ENCODE data around the gene ADCK1.

The ADCK1 gene, protein sequence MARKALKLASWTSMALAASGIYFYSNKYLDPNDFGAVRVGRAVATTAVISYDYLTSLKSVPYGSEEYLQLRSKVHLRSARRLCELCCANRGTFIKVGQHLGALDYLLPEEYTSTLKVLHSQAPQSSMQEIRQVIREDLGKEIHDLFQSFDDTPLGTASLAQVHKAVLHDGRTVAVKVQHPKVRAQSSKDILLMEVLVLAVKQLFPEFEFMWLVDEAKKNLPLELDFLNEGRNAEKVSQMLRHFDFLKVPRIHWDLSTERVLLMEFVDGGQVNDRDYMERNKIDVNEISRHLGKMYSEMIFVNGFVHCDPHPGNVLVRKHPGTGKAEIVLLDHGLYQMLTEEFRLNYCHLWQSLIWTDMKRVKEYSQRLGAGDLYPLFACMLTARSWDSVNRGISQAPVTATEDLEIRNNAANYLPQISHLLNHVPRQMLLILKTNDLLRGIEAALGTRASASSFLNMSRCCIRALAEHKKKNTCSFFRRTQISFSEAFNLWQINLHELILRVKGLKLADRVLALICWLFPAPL

DNA sequence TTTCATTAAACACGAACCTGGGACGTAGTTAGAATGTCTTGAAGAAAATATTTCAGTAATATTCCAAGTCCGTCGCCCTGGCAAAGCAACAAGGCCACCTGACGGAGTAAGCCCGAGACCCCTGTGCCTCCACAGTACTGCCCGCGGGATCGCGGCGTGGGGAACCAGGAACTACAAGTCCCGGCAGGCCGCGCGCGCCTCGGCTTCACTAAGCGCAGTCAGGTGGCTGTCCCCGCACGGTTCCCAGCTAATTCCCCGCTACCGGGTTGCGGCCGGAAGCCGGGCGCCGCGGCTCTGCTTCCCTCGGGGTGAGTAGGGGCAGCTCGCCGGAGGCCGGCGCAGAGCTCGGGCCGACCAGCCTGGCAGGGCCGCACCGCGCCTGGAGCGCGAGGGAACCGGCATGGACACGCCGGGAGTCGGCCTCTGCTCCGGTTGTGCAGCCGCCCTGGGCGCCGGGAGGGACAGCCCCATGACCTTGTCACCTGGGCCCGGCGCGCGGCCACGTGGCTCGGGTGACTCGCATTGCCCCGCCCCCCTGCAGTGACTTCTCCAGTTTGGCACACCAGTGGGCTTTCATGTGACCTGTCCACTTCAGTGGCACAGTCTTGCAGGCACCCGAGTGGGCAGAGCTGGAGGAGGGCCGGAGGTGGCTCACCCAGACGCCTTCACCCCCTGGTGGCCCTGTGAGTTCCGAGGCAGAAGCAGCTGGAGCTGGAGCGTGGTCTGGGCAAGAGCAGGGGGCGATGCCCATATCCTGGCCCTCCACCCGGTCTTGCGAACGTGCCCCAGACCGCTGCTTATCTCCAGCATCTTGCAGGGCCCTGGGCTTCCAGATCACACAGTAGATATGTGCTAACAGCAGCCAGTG lies at the start of gene ADCK1:
TSS of gene ADCK1 (plus strand) at position 247 of the 868 bp plus-strand sequence. CDS start 18,870 bp downstream, outside the sequence.
- no peaks in the 10 kb centered on the region for H3K9me3 ChIP-seq
- TF ChIP-seq, protein P1, sequence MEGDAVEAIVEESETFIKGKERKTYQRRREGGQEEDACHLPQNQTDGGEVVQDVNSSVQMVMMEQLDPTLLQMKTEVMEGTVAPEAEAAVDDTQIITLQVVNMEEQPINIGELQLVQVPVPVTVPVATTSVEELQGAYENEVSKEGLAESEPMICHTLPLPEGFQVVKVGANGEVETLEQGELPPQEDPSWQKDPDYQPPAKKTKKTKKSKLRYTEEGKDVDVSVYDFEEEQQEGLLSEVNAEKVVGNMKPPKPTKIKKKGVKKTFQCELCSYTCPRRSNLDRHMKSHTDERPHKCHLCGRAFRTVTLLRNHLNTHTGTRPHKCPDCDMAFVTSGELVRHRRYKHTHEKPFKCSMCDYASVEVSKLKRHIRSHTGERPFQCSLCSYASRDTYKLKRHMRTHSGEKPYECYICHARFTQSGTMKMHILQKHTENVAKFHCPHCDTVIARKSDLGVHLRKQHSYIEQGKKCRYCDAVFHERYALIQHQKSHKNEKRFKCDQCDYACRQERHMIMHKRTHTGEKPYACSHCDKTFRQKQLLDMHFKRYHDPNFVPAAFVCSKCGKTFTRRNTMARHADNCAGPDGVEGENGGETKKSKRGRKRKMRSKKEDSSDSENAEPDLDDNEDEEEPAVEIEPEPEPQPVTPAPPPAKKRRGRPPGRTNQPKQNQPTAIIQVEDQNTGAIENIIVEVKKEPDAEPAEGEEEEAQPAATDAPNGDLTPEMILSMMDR (IDR thresholded peaks at IDR 0.05), result no peak

DNA sequence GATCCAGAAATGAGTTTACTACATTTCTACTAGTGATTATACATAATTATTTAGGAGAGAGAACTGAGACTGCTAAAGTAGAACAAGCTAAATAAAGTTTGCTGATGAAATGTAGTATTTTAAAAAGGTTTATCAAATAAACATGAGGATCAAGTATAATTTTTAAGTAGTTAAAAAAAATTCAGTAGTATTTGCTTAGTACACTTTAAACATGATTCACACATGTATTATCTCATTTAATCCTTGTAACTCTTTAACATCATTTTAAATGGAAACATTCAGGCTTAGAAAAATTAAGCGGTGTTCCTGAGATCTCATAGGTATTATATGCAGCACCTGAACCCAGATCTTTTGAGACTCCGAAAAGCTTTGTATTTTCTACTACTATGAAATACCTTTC lies 47.6 kb upstream of the ADCK1 start:
- H3K9me3 ChIP-seq, result no peaks in the 10 kb centered on the region
- no peak overlapping the region for H3K27ac ChIP-seq
- no peaks in the 10 kb centered on the region for H3K27me3 ChIP-seq
- no peak overlapping the region for H3K4me3 ChIP-seq (ENCODE audit: low read depth in 1 of 2, low read length in 1 of 2)
- TF ChIP-seq, protein P1 (IDR thresholded peaks at IDR 0.05), result no peak
- peaks cover 80% of the 10 kb centered on the region for H3K36me3 ChIP-seq
- no peaks in the 10 kb centered on the region for H3K4me1 ChIP-seq (ENCODE audit: control insufficient read depth in 1 of 2, insufficient read depth in 1 of 2, low read depth in 1 of 2, low read length in 1 of 2)

More for the DNA sequence above, at the start of gene ADCK1:
- H3K27ac ChIP-seq, result peak within 1 kb of the TSS; percentile 77
- H3K4me3 ChIP-seq (ENCODE audit: low read depth in 1 of 2, low read length in 1 of 2), result peak within 1 kb of the TSS; percentile 73 to 74
- H3K4me1 ChIP-seq (ENCODE audit: control insufficient read depth in 1 of 2, insufficient read depth in 1 of 2, low read depth in 1 of 2, low read length in 1 of 2), result peaks cover 9 to 13% of the 10 kb centered on the region in 2 experiments
- H3K27me3 ChIP-seq, result no peaks in the 10 kb centered on the region
- H3K36me3 ChIP-seq, result no peaks in the 10 kb centered on the region

DNA sequence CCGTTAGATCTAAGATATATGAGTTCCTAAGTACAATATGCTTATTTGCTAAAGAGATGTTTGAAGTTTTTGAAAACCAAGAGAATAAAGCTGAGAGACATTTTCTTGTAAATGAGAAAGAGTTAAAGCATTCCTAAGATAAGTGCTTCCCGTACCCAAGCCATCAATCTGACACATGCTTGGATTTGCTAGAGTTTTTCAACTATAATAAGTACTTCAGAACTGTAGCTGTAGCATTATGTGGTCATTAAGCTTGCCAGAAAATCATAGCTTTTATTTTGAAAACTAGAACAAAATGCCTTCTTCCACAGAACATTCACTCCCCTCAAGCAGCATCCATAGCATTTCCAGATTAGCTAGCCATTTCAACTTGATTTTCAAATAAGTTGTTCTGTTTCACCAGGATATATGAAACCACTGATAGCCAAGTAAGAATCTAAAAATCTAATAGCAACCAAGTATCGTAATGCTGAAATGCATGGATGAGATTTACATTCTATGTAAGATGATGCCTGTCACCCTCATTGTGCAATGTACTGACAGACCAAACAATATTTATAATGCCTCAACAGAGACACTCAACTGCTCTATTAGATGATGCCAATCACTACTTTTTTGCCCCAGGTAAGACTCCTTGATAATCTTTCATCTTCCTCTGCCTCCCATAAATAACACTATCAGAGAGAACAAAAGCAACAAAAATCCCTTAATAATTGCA lies 47.0 kb upstream of the ADCK1 start:
- Histone ChIP-seq H3K27ac (no peak overlapping the region), H3K9me3 (no peaks in the 10 kb centered on the region), H3K4me1 (ENCODE audit: control insufficient read depth in 1 of 2, insufficient read depth in 1 of 2, low read depth in 1 of 2, low read length in 1 of 2) (no peaks in the 10 kb centered on the region), H3K4me3 (ENCODE audit: low read depth in 1 of 2, low read length in 1 of 2) (no peak overlapping the region), H3K36me3 (peaks cover 73% of the 10 kb centered on the region), H3K27me3 (no peaks in the 10 kb centered on the region)
- TF ChIP-seq, protein P1 (IDR thresholded peaks at IDR 0.05), result no peak

DNA sequence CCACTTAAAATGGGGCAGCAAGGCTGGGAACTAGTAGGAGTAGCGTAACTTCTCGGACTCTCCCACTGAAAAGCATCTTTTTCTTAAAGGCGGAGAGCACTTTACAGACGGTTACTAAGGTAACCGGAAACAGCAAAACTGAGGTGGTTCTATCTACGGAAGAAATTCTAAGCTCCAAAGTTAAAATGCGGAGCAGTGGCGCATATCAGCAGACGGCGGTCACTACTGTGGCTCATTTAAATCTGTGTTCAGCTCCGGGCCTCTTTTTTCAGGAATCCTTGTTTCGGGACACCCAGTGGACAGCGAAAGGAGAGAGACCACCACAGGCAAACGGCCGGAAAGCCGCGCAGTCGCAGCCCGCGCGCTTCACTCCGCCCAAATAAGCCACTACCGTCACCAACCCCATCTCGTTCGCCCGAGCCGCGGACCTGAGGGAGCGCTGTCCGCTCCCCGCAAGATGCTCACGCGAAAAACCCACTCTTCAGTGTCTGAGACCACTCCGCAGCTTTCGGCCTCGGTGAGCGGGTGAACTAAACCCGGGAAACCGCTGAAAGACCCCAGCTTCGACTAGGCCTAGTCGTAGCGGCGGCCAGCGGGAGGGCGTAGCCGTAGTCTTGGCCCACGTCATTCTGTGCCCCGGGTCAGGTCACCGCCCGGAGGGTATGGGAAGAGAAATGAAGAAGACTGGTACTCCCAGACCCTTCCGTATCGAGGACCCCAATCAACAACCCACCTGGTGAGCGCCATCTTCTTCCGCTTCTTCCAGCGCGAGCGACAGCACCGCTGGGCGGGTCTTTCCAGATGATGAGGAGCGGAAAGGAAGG lies 39.3 kb upstream of the ADCK1 start, which contains the start of gene SNW1:
TSS of gene SNW1 (minus strand) at position 776 of the 824 bp plus-strand sequence. CDS start at position 747, 29 bp downstream.
- peak within 1 kb of the TSS; percentile 85 for H3K27ac ChIP-seq
- H3K4me3 ChIP-seq (ENCODE audit: low read depth in 1 of 2, low read length in 1 of 2), result peak within 1 kb of the TSS; percentile 94 to 96
- TF ChIP-seq, protein P1 (IDR thresholded peaks at IDR 0.05), result peak; percentile 28
- peaks cover 22 to 25% of the 10 kb centered on the region in 2 experiments for H3K4me1 ChIP-seq (ENCODE audit: control insufficient read depth in 1 of 2, insufficient read depth in 1 of 2, low read depth in 1 of 2, low read length in 1 of 2)
- H3K36me3 ChIP-seq, result peaks cover 11% of the 10 kb centered on the region
- no peaks in the 10 kb centered on the region for H3K27me3 ChIP-seq
- H3K9me3 ChIP-seq, result no peaks in the 10 kb centered on the region
